Chondrocyte (in vitro differentiated cells): Measurements from ENCODE around the gene IRX4. TPM values are rescaled to one million over a fixed set of nuclear protein-coding genes. Genes with fewer than 3 reads are reported as not detected.

ENCODE experiments used
- DNase-seq: peaks from one replicate; pipeline ENCODE4 v3.0.0; 2021; ENCODE audit warnings: mixed read lengths, low spot score
- H3K27ac Mint-ChIP-seq: one replicate; pipeline ENCODE4 v1.8.0; 2021; ENCODE audit warnings: mild to moderate bottlenecking, moderate library complexity, mixed read lengths; ENCODE audit not compliant: unreplicated experiment
- H3K27me3 Mint-ChIP-seq: 2 replicates; pipeline ENCODE4 v1.8.0; 2021; ENCODE audit warnings: low read depth, mixed read lengths
- H3K36me3 Mint-ChIP-seq: 2 replicates; pipeline ENCODE4 v1.8.0; 2021; ENCODE audit warnings: low read depth, mixed read lengths
- H3K4me1 Mint-ChIP-seq: 2 replicates; pipeline ENCODE4 v1.8.0; 2021; ENCODE audit warnings: low read depth, mild to moderate bottlenecking, mixed read lengths
- H3K4me3 Mint-ChIP-seq: one replicate; pipeline ENCODE4 v1.8.0; 2021; ENCODE audit warnings: mild to moderate bottlenecking, moderate library complexity, mixed read lengths; ENCODE audit not compliant: unreplicated experiment
- H3K9me3 Mint-ChIP-seq: 2 replicates; pipeline ENCODE4 v1.8.0; 2021; ENCODE audit warnings: low read depth, mixed read lengths
- total RNA-seq: library from RNA; stranded (reverse); gene quantifications from 3 replicates; pipeline ENCODE4 v1.2.1, GENCODE V29; 2021
- TF ChIP-seq, protein P1 (sequence below): fragments of 200-600 bp; sonication (generic); IDR thresholded peaks from 2 replicates; pipeline ENCODE4 v1.5.0; 2021; ENCODE audit warnings: antibody characterized with exemption, mild to moderate bottlenecking, moderate library complexity

IRX4 gene
- total RNA-seq, 1 donor from 2014 or later = not detected

DNA sequence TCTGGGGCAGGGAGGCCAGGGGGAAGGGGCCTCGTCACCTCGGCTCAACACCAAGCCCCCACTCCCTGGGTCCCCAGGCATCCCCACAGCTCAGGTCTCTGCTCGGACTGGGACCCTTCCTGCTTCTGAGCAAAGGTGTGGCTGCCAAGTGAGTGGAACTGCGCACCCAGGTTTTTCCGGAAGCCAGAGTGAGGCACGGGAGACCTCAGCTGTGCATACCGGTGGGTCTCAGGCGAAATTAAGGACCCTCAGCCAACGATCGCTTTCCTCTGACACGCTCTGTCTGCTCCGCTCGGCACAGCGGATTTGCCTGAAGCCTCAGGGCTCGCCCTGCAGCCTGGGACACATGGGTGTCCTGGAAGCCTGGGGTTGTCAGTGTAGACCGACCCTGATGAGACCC lies 41.0 kb upstream of the IRX4 start:
- H3K27me3 Mint-ChIP-seq = peaks cover 19% of the 10 kb centered on the region

DNA sequence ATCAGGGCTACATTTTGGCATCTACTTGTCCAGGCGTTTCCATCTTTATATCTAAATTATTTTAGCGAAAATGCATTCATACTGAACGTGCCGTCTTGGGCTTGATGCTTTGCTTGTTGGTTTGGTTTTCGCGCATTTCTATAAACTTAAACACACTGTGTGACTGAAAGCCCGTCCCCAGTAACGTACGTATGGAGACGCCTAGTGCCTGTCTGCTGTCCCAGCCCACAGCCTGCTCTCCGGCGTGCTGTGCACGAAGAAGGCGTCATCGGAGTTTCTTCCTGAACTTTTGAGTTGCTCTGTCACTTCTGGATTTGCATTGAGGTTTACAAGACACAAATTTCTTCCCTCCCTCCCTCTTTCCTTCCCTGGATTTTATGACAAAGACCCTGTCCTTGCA lies 40.6 kb upstream of the IRX4 start:
- Mint-ChIP-seq H3K36me3 (no peaks in the 10 kb centered on the region), H3K9me3 (no peaks in the 10 kb centered on the region), H3K27me3 (peaks cover 19% of the 10 kb centered on the region), H3K27ac (no peak overlapping the region), H3K4me3 (no peak overlapping the region), H3K4me1 (no peaks in the 10 kb centered on the region)
- TF ChIP-seq, protein P1, sequence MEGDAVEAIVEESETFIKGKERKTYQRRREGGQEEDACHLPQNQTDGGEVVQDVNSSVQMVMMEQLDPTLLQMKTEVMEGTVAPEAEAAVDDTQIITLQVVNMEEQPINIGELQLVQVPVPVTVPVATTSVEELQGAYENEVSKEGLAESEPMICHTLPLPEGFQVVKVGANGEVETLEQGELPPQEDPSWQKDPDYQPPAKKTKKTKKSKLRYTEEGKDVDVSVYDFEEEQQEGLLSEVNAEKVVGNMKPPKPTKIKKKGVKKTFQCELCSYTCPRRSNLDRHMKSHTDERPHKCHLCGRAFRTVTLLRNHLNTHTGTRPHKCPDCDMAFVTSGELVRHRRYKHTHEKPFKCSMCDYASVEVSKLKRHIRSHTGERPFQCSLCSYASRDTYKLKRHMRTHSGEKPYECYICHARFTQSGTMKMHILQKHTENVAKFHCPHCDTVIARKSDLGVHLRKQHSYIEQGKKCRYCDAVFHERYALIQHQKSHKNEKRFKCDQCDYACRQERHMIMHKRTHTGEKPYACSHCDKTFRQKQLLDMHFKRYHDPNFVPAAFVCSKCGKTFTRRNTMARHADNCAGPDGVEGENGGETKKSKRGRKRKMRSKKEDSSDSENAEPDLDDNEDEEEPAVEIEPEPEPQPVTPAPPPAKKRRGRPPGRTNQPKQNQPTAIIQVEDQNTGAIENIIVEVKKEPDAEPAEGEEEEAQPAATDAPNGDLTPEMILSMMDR = no peak
- no peak for DNase-seq

More for the DNA sequence above, 41.0 kb upstream of the IRX4 start:
- H3K9me3 Mint-ChIP-seq = no peaks in the 10 kb centered on the region
- no peaks in the 10 kb centered on the region for H3K4me1 Mint-ChIP-seq
- H3K36me3 Mint-ChIP-seq = no peaks in the 10 kb centered on the region
- TF ChIP-seq, protein P1 = no peak
- no peak for DNase-seq
- no peak overlapping the region for H3K27ac Mint-ChIP-seq
- no peak overlapping the region for H3K4me3 Mint-ChIP-seq

DNA sequence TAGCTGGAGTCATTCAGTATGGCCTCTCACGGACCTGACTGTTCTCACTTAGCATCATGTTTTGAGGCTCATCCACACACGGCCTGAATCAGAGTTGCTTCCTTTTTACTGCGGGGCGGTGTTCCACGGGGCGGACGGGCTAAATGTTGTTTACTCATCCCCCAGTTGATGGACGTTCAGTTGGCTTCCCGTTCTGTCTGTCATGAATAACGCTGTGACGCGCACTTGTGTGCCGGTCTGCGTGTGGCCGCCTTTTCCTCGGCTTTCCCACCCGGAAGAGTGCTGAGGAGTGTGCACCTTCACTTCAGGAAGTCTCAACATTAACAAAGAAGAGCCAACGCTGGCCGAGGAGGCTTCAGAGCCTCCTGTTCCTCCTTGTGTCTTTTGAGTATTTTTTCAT lies 39.0 kb upstream of the IRX4 start:
- no peaks in the 10 kb centered on the region for H3K36me3 Mint-ChIP-seq
- H3K4me3 Mint-ChIP-seq = no peak overlapping the region
- no peaks in the 10 kb centered on the region for H3K4me1 Mint-ChIP-seq
- TF ChIP-seq, protein P1 = no peak
- no peaks in the 10 kb centered on the region for H3K9me3 Mint-ChIP-seq
- no peak overlapping the region for H3K27ac Mint-ChIP-seq
- DNase-seq = no peak
- H3K27me3 Mint-ChIP-seq = peaks cover 20% of the 10 kb centered on the region

DNA sequence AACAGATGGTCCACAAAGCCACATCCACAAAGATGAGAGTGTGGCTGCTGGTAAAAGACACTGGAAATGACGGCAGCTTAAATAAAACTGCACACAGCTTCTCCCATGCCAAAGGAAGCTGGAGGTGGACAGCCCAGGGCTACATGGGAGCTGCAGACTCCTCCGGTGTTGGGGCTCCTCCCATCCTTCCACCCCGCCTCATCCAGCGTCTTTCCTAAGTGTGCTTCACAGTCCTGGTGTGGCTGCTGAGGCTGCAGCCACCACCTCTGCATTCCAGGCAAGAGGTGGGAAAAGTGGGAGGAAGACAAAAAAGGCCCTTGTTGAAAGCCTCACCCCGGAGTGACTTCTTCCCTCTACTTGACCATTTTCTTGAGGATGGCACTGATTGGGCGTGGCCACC lies 37.0 kb upstream of the IRX4 start:
- TF ChIP-seq, protein P1 = no peak
- Mint-ChIP-seq H3K27ac (no peak overlapping the region), H3K9me3 (peaks cover 5% of the 10 kb centered on the region), H3K4me3 (no peak overlapping the region), H3K4me1 (no peaks in the 10 kb centered on the region), H3K27me3 (peaks cover 18% of the 10 kb centered on the region), H3K36me3 (no peaks in the 10 kb centered on the region)
- no peak for DNase-seq

DNA sequence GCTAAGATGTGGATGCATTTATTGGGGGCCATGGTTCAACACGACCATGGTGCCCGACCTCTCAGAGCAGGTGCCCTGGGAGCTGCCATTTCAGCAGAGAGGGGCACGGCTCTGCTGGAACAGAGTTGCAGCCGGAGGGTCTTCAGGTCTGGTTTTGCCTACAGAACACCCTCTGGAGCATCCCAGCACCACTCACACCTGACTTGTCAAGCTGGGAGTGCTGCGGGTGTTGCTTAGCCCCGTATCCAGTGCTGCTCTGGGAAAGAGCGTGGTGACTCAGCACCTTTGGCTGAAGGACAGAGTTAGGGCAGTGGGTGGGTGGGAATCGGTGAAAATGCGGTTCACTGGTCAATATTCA lies 36.5 kb upstream of the IRX4 start:
- Mint-ChIP-seq H3K4me3 (no peak overlapping the region), H3K27ac (no peak overlapping the region), H3K4me1 (no peaks in the 10 kb centered on the region), H3K27me3 (peaks cover 18% of the 10 kb centered on the region), H3K9me3 (peaks cover 10% of the 10 kb centered on the region), H3K36me3 (no peaks in the 10 kb centered on the region)
- no peak for DNase-seq
- TF ChIP-seq, protein P1 = no peak
